Smooth muscle cell (in vitro differentiated cells): ENCODE measurements around the gene FLT1. TPM values are rescaled to one million over a fixed set of nuclear protein-coding genes. Genes with fewer than 3 reads are reported as not detected.

Experiments
- DNase-seq: peaks from one replicate; lab custom pipeline; 2025; ENCODE audit not compliant: unreplicated experiment; lab: John Stamatoyannopoulos, UW
- H2AFZ ChIP-seq: fragments of 200-600 bp; sonication (generic); 2 replicates; pipeline ENCODE4 v1.6.0; 2016; ENCODE audit warnings: antibody characterized with exemption, low read depth, mild to moderate bottlenecking
- H3F3A ChIP-seq: fragments of 200-600 bp; sonication (generic); 2 replicates; pipeline ENCODE4 v1.6.0; 2017; ENCODE audit warnings: antibody characterized with exemption, low read depth
- H3K27ac ChIP-seq: fragments of 200-600 bp; sonication (generic); 2 replicates; pipeline ENCODE4 v1.5.1; 2016; ENCODE audit warnings: low read depth, mild to moderate bottlenecking
- H3K27me3 ChIP-seq: fragments of 200-600 bp; sonication (generic); 2 replicates; pipeline ENCODE4 v1.6.1; 2016; ENCODE audit warnings: low read depth, mild to moderate bottlenecking
- H3K36me3 ChIP-seq: fragments of 200-600 bp; sonication (generic); 2 replicates; pipeline ENCODE4 v1.5.1; 2016; ENCODE audit warnings: low read depth
- H3K4me1 ChIP-seq: fragments of 200-600 bp; sonication (generic); 2 replicates; pipeline ENCODE4 v1.5.1; 2016; ENCODE audit warnings: low read depth
- H3K4me2 ChIP-seq: fragments of 200-600 bp; sonication (generic); 2 replicates; pipeline ENCODE4 v1.6.0; 2016; ENCODE audit warnings: mild to moderate bottlenecking
- H3K4me3 ChIP-seq: fragments of 200-600 bp; sonication (generic); 2 replicates; pipeline ENCODE4 v1.5.1; 2016; ENCODE audit warnings: mild to moderate bottlenecking
- H3K79me2 ChIP-seq: fragments of 200-600 bp; sonication (generic); 2 replicates; pipeline ENCODE4 v1.6.0; 2016; ENCODE audit warnings: low read depth, mild to moderate bottlenecking
- H3K9ac ChIP-seq: fragments of 200-600 bp; sonication (generic); 2 replicates; pipeline ENCODE4 v1.6.0; 2016; ENCODE audit warnings: low read depth
- H3K9me3 ChIP-seq: fragments of 200-600 bp; sonication (generic); replicated peaks from 2 replicates; pipeline ENCODE4 v1.5.1; 2016; ENCODE audit warnings: low read depth
- H4K20me1 ChIP-seq: fragments of 200-600 bp; sonication (generic); 2 replicates; pipeline ENCODE4 v1.6.0; 2016; ENCODE audit warnings: low read depth
- WGBS: methylation state at CpG from one replicate; pipeline ENCODE4 v1.1.7; 2016; ENCODE audit warnings: low lambda C conversion rate; 5-methylcytosine and 5-hydroxymethylcytosine counted together
- polyA plus RNA-seq: library from polyadenylated mRNA; unstranded; fragments of >200 nt; fragmentation: Nextera tagmentation; extraction: Ambion mirVana; gene quantifications from 2 replicates; pipeline ENCODE4 v1.2.1, GENCODE V29; 2016
- total RNA-seq: library from RNA; depleted of rRNA; stranded (reverse); fragments of >200 nt; gene quantifications from 2 replicates; pipeline ENCODE4 v1.2.3, GENCODE V29; 2014
- TF ChIP-seq, protein P1 (sequence below): fragments of 200-600 bp; sonication (generic); IDR thresholded peaks from 2 replicates; pipeline ENCODE4 v1.5.1; 2017; ENCODE audit warnings: borderline replicate concordance, mild to moderate bottlenecking, antibody characterized with exemption; ENCODE audit not compliant: insufficient read depth, poor library complexity, severe bottlenecking

FLT1 gene
- total and polyA plus RNA-seq, 2 experiments from 2014 or later = 495 to 738 TPM

DNA sequence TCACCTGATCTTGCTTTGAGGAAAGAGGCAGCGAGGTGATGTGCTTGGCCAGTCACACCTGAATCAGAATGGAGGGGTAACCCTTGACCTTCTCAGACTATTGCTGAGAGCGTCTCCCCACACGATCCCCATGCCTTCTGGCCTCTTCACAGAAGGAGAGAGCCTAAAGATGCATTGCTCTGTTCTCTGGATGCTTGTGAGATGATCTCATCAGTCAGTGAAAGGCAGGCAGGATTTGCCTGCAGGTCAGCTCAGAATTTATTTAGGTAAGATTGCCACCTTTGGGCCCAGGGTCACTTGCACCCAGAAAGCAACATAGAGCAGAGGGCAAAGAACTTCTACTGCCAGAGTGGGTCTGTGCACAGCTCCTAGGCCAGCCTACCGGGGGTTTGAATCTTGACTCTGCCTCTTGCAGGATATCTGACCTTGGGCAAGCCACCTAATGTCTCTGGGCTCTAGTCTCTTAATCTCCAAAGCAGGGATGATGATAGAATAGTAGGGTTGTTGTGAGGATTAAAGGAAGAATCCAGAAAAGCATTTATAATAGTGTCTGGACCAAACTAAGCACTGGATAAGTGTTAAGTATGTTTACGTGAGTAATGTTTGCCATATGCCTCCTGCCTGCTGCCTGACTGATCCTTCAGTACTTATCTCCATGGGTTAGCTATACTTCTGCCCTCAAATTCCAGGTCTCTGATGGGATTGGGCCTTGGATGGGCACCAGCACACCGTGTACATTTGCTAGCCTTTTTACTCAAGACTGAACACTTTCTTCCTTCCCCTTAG, 8.4 kb upstream of the FLT1 start:
- Histone ChIP-seq H3K27me3 (no peaks in the 10 kb centered on the region), H3K4me3 (no peak overlapping the region), H3K79me2 (peaks cover 11% of the 10 kb centered on the region), H4K20me1 (no peaks in the 10 kb centered on the region), H3K36me3 (no peaks in the 10 kb centered on the region), H3K4me2 (peak overlapping the region; percentile 16), H2AFZ (no peak overlapping the region), H3K9me3 (no peaks in the 10 kb centered on the region), H3K27ac (peak overlapping the region; percentile 96), H3K9ac (no peak overlapping the region), H3F3A (peaks cover 30% of the 10 kb centered on the region), H3K4me1 (peaks cover 15% of the 10 kb centered on the region)
- TF ChIP-seq, protein P1, sequence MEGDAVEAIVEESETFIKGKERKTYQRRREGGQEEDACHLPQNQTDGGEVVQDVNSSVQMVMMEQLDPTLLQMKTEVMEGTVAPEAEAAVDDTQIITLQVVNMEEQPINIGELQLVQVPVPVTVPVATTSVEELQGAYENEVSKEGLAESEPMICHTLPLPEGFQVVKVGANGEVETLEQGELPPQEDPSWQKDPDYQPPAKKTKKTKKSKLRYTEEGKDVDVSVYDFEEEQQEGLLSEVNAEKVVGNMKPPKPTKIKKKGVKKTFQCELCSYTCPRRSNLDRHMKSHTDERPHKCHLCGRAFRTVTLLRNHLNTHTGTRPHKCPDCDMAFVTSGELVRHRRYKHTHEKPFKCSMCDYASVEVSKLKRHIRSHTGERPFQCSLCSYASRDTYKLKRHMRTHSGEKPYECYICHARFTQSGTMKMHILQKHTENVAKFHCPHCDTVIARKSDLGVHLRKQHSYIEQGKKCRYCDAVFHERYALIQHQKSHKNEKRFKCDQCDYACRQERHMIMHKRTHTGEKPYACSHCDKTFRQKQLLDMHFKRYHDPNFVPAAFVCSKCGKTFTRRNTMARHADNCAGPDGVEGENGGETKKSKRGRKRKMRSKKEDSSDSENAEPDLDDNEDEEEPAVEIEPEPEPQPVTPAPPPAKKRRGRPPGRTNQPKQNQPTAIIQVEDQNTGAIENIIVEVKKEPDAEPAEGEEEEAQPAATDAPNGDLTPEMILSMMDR = no peak
- no peak for DNase-seq
- WGBS = 21% methylated on average over 6 of the region's 6 CpGs

DNA sequence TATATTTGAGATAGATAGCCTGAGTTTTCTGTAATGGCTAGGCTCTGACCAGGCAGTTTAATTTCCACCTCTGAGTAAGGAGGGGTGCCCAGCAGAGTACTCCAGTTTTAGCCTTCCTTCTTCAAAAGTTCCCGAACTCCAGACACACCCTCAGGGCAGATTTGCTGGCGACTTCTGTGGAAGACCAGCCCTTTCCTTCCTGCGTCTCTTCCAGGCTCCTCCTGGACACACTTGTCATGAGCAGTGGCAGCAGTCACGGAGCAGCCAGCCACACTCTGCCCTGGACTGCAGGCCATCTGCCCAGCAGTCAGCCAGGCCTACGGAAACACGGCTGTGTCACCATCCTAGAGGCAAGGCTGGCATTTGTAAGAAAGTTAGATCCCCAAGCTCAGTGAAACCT, 6.6 kb upstream of the FLT1 start:
- Histone ChIP-seq H3K27ac (peak overlapping the region; percentile 96), H3K79me2 (peaks cover 28% of the 10 kb centered on the region), H3F3A (peaks cover 43% of the 10 kb centered on the region), H2AFZ (peak overlapping the region; percentile 20), H3K27me3 (no peaks in the 10 kb centered on the region), H3K4me2 (peak overlapping the region; percentile 51), H3K36me3 (no peaks in the 10 kb centered on the region), H4K20me1 (no peaks in the 10 kb centered on the region), H3K9ac (no peak overlapping the region), H3K4me1 (peaks cover 15% of the 10 kb centered on the region), H3K4me3 (no peak overlapping the region), H3K9me3 (no peaks in the 10 kb centered on the region)
- 15% methylated on average over 6 of the region's 6 CpGs for WGBS
- TF ChIP-seq, protein P1 = no peak
- no peak for DNase-seq

DNA sequence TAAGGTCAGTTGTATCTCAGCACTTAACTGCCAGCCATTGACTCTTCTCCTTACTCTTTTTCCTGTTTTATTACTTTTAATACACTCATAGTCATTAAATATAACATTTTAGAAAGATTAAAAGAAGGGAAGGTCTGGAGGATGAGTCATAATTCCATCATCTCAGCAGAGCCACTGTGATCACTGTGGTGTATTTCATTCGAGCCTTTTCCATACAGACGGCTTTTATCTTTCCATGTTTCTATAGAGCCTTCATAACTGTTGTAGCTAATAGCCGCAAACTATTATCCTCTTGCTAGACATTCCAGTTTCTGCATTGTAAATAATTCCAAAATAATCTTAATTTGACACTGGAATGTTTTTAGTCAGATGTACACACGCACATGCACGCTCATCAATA, 4.7 kb upstream of the FLT1 start:
- TF ChIP-seq, protein P1 = no peak
- no peaks in the 10 kb centered on the region for H3K36me3 ChIP-seq
- peaks cover 15% of the 10 kb centered on the region for H3K4me1 ChIP-seq
- no peaks in the 10 kb centered on the region for H3K27me3 ChIP-seq
- H3K9ac ChIP-seq = peak overlapping the region; percentile 79
- peak overlapping the region; percentile 96 for H3K27ac ChIP-seq
- no peak for DNase-seq
- no peak overlapping the region for H2AFZ ChIP-seq
- H3K4me3 ChIP-seq = no peak overlapping the region
- peaks cover 46% of the 10 kb centered on the region for H3K79me2 ChIP-seq
- H3F3A ChIP-seq = peaks cover 53% of the 10 kb centered on the region
- peak overlapping the region; percentile 95 for H3K4me2 ChIP-seq
- 7% methylated on average over 5 of the region's 5 CpGs for WGBS
- peaks cover 3% of the 10 kb centered on the region for H4K20me1 ChIP-seq
- no peaks in the 10 kb centered on the region for H3K9me3 ChIP-seq
